NCI-H82 treated with DMSO at 0.1 percent for 48 hours (cell line): ENCODE data around the gene RTP2.

ENCODE experiments used
- DNase-seq: peaks from one replicate; lab custom pipeline; 2025; ENCODE audit not compliant: unreplicated experiment; lab: John Stamatoyannopoulos, UW

The RTP2 gene

GRCh38 chr3:187702507-187703033, at the start of gene RTP2:
TSS of gene RTP2 (minus strand) at chr3:187702557. CDS start at chr3:187702128, 429 bp downstream.
- DNase-seq: no peak

DNA sequence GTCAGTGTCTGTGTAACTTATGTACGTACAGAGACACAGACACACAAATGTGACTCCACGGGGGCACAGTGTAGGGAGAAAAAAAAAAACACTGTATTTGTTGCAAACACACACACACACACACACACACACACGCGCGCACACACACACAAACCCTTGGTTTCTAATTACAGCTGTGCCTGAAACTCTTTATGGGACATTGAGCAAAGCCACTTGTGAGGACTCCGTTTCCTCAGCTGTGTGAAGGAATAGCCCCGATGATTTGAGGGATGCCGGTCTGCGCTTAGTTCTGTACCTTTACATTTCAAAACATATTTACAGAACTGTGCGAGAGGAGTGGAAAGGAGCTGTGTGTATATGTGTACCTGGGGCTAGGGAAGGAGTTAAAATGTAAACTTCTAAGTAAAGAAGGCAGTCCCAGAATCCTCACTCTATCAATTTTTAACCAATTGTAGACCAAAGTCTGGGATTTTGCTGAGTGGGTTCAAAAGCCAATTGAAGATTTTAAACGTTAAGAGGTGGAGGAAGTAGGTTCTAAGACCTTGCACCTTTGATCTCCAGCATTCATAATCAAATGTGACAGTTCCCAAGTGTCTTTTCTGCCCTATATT, 48.3 kb upstream of the RTP2 start:
- no peak for DNase-seq

GRCh38 chr3:187750006-187750512, 47.7 kb upstream of the RTP2 start:
- DNase-seq: no peak

DNA sequence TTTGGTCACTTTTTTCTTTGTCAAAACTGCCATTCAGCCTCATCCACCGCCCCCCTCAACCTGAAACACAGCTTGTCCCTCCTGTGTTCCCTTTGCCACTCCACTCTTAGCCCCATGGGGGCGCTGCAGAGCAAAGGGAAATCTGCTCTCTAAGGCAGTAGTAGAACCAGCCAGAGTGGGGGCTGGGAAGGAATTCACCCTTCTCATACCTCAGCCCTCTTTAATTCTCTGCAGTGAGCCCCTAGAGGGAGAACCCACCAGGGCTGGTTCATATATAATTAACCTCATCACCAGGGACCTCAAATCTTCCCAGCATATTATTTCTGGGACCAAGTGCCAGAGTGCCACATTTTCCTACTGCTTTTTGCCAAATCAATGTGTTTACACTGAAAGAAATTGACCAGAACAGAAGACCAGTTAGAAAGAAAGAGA, 45.7 kb upstream of the RTP2 start:
- DNase-seq: no peak

DNA sequence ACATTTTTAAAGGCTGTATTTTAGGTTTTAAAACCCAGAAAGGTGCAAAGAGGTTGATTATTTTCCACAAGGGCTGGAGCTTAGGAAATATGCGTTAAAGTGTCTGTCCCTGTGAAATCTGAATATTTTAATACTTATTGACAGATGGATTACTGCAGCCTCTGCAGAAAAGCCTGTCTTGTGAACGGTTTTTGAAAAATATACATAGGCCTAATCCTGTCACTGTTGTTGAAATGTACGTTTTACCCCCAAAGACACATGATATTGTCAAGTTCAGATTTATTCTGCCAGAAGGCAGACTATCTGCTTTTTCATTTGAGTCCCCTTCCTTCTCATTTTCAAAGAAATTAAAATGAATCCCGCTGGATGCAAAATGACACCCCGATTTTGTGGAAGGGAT, 45.1 kb upstream of the RTP2 start:
- no peak for DNase-seq

- no peak for DNase-seq
These were observed 44.3 kb upstream of the RTP2 start for GRCh38 chr3:187746442-187747281.

DNA sequence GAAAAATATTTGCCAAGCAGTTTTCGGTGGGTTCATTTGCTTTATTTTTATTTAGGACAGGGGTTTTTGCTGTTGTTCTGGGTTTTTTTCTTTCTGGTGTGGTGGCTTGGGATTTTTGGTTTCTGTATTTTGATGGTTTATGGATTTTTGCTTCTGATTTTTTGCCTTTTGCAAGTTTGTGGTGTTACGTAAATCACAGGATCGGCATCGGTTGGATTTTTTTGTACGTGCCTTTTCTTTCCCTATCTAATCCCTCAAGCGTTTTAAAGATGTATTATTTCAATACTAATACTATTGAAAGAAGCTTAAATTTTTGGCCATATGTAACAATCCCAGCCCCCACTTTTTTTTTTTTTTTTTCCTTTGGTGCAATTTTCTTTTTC, 43.7 kb upstream of the RTP2 start:
- DNase-seq: no peak

- peak; percentile 74 for DNase-seq
These were observed 43.1 kb upstream of the RTP2 start, which contains the start of gene BCL6 for GRCh38 chr3:187745201-187746058. TSS of gene BCL6 (minus strand) at chr3:187745468. CDS start at chr3:187733693, 11,775 bp downstream.

GRCh38 chr3:187744169-187745151, 42.1 kb upstream of the RTP2 start:
- DNase-seq: no peak

GRCh38 chr3:187743195-187744141, 41.1 kb upstream of the RTP2 start:
- DNase-seq: no peak

- no peak for DNase-seq
These were observed 40.2 kb upstream of the RTP2 start for GRCh38 chr3:187742351-187743171.

DNA sequence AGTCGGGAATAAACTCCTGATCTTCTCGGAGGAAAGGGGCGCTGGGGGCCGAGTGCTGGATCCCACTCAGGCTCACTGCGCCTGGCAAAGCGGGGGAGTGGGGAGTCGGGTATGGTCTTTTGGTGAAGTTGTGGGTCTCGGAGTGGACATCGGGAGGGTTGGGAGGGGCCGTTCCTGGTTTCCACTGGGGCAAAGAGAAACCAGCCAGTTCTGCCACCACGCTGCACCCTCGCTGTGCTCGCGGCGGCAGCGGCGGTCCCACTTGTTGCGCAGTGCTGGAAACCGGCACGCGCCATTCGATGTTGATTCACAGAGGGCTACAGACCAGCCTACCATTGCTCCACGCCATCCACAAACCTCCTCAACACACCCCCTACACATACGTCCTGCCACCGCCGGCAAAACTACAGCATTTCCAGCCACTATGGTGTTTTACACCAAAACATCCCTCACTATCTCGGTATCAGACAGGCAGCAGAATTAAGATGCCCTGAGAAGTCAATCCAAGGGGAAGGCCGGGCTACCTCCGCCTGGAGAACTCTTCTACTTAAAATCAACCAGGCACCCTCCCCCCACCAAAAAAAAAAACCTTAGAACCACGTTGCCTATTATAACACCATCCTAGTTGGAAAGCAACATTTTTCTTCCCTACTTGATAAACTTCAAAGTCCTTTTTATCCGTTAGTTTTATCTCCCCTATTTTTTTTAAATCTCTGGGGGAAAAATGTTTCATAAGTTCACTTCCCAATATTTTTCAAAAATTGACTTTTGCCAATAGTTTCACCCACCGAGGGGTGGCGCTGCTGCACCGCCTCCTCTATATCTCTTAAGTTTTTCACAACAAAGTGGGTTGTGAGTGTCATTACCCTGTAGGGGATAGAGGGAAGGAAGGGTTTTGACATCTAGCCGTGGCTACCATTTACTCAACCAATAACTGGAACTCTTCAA, 39.3 kb upstream of the RTP2 start:
- no peak for DNase-seq

DNA sequence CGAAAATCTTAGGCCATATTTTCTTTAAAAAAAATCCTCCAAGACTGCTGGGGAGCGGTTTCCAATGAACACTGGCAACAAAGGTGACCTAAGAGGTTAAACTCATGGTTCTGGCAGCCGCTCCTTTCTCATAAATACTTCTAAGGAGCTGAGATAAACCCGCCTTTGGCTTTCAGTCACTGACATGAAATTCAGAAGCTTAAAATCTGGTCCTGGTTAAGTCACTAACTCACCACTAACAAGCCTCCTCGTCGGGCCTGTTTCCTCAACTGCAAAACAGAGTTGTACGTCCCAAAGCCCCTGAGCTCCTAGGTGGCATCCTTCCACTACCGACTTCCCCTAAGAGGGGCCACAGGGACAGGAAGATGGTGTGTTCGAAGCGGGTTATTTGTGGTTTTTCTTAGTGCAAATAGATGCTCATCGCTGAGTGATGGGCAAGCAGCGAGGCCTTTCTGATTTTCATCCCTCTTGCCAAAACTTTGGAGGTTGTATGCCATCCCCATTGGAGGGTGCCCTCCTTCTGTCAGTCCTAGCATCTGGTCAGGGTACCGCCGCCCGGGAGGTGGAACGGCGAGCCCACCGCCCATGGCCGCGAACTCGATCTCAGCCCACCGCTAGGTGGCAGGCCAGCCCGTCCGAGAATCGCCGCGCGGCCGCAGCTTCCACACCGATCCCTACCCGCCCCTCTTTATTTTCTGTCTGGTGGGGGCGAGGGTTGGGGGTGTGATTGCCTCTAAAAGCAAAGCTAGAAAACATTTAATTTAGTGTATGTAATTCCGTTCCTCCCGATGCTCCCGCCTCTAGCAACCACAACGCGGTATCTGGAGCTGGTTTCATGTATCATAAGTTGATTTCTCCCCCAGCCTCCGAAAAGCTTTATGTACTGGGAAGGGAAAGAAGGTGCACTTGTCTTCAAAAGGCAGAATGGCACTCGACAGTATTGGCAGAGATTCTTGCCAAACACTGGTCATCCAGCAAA, 38.4 kb upstream of the RTP2 start:
- DNase-seq: no peak

DNA sequence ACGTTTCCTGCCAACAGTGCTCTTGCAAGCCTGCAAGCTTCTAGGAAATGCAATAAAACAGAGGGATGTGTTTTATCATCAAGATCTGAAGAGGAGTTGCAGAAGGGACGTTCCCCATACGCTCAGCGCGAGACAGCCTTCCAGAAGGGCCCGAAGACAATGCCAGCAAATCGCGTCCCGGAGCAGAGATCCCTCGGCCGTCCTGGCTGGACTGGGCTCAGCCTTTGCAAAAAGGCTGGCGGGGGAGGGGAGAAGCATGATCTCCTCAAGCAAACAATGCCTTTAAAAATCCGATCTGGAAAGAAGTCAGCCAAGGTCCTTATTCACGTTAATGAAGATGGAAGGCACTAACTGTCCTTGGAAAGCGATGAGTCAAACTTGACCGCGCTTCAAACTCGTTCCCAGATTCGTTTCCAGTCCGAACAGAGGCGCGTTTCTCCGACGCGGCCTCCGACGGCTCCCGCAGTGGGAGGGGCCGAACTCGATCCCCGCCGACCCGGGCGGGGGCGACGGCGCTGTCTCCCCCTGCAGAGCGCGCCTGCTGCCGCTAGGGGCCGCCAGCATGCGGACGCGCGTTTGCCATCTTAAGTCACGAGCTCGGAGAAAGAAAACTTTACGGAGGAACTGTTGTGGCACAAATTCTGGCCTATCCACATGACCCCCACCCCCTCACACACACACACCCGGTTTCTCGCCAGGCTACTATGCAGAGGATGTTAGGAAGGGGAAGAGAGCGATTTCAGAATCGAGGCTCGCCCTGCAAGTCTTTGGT, 37.4 kb upstream of the RTP2 start:
- no peak for DNase-seq

GRCh38 chr3:187739094-187739560, 36.8 kb upstream of the RTP2 start:
- no peak for DNase-seq
